Brain microvascular endothelial cell (primary cell): ENCODE data around the gene KCNK4.
A peak's percentile ranks its signal among the peaks of the same experiment; 100 is the strongest.

ENCODE experiments used
- DNase-seq: peaks from one replicate; pipeline ENCODE4 v3.0.0-alpha.2; 2020
- H3K27ac ChIP-seq: fragments of 250-450 bp; sonication (Bioruptor Pico); 2 replicates; pipeline ENCODE4 v1.5.1; 2020; ENCODE audit warnings: mild to moderate bottlenecking, moderate library complexity
- H3K27me3 ChIP-seq: fragments of 250-450 bp; sonication (Bioruptor Pico); replicated peaks from 2 replicates; pipeline ENCODE4 v1.5.1; 2020; ENCODE audit warnings: mild to moderate bottlenecking
- H3K36me3 ChIP-seq: fragments of 250-450 bp; sonication (Bioruptor Pico); replicated peaks from 2 replicates; pipeline ENCODE4 v1.5.1; 2020; ENCODE audit warnings: mild to moderate bottlenecking
- H3K4me3 ChIP-seq: 2 replicates; pipeline ENCODE4 v1.5.1; 2011; ENCODE audit warnings: low read depth, mild to moderate bottlenecking, control low read depth, low read length, moderate library complexity
- in situ Hi-C: cut with HindIII; loops from 2 replicates; pipeline ENCODE4 v1.10.0; 2017; ENCODE audit warnings: low sequenced_read_pairs, low pct_ligation_motif_present
- TF ChIP-seq, protein P1 (sequence below): IDR thresholded peaks from 2 replicates; pipeline ENCODE4 v1.5.1; 2011; ENCODE audit warnings: low read depth, mild to moderate bottlenecking, moderate library complexity, low read length, control low read depth, inconsistent platforms; ENCODE audit errors: missing control alignments

The KCNK4 gene

DNA sequence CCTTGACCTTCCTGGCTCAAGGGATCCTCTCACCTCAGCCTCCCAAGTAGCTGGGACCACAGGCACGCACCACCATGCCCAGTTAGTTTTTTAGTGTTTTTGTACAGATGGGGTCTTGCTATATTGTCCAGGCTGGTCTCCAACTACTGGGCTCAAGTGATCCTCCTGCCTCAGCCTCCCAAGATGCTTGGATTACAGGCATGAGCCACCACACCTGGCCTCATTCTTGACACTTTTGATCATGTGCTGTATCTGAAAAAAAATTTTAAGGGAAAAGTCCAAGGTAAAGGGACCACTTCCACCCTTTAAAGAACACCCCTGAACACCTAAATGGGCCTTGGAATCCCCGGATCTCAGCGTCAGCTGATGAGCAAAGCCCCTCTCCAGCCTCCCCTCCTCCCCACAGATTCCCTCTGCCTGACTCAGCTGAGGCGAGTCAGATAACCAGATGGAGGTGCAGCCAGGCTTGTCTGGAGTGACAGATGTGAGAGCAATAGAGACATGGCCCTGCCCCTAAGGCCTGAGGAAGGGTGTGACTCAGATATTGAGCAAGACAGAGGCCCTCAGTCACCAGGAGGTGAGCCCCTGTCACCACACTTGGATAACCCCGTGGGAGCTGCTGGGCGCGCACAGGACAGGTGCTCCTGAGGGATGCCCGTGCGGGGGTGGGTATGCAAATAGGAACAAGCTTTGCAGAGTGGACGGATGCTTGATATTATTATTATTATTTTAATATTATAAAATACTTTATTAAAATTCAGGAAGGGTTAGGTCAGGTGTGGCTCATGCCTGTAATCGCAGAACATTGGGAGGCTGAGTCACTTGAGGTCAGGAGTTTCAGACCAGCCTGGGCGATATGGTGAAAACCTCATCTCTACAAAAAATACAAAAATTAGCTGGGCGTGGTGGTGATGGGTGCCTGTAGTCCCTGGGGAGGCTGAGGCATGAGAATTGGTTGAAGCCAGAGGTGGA, 43.9 kb downstream of the KCNK4 start:
- no peak overlapping the region for H3K27ac ChIP-seq
- H3K4me3 ChIP-seq = no peak overlapping the region
- peak; percentile 92 for DNase-seq
- in situ Hi-C loops = no loop called here
- no peaks in the 10 kb centered on the region for H3K27me3 ChIP-seq
- H3K36me3 ChIP-seq = no peaks in the 10 kb centered on the region
- TF ChIP-seq, protein P1, sequence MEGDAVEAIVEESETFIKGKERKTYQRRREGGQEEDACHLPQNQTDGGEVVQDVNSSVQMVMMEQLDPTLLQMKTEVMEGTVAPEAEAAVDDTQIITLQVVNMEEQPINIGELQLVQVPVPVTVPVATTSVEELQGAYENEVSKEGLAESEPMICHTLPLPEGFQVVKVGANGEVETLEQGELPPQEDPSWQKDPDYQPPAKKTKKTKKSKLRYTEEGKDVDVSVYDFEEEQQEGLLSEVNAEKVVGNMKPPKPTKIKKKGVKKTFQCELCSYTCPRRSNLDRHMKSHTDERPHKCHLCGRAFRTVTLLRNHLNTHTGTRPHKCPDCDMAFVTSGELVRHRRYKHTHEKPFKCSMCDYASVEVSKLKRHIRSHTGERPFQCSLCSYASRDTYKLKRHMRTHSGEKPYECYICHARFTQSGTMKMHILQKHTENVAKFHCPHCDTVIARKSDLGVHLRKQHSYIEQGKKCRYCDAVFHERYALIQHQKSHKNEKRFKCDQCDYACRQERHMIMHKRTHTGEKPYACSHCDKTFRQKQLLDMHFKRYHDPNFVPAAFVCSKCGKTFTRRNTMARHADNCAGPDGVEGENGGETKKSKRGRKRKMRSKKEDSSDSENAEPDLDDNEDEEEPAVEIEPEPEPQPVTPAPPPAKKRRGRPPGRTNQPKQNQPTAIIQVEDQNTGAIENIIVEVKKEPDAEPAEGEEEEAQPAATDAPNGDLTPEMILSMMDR = no peak

DNA sequence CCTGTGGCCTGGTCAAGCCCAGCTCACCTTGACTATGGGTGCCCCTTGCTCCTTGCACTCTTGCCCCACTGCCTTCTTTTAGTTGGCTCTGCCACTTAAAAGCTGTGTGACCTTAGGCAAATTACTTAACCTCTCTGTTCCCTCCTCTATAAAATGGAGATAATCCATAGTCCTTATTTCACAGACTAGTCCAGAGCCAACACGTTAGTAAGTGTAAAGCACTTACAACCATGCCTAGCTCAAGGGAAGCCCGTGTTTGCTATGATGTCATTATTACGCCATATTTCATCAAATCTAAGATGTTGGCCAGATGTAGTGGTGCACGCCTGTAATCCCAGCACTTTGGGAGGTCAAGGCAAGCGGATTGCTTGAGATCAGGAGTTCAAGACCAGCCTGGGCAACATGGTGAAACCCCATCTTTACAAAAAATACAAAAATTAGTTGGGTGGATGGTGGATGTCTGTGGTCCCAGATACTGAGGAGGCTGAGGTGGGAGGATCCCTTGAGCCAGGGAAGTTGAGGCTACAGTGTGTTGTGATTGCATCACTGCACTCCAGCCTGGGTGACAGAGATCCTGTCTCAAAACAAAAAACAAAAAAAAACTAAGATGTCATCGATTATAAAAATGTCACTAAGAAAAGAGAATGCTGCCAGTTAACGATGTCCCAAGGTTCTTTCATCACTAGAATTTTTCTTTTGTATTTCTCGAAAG, 46.6 kb downstream of the KCNK4 start:
- Histone ChIP-seq H3K27me3 (no peaks in the 10 kb centered on the region), H3K36me3 (no peaks in the 10 kb centered on the region), H3K27ac (no peak overlapping the region), H3K4me3 (no peak overlapping the region)
- DNase-seq = no peak
- in situ Hi-C loops = no loop called here
- TF ChIP-seq, protein P1 = no peak

DNA sequence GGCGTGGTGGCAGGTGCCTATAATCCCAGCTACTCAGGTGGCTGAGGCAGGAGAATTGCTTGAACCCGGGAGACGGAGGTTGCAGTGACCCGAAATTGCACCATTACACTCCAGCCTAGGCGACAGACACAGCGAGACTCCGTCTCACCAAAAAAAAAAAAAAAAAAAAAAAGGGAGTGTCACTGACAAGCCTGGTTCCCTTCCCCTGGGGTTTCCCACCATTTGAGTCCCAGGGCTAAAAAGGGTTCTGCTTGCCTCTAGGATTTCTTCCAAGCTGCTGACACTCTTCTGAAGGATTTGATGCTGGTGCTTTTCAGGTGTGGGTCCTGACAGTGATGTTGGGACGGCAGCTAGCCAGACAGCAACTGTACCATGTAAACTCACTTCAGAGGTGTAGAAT, 47.6 kb downstream of the KCNK4 start:
- no peak for DNase-seq
- H3K4me3 ChIP-seq = no peak overlapping the region
- no peaks in the 10 kb centered on the region for H3K27me3 ChIP-seq
- in situ Hi-C loops = no loop called here
- TF ChIP-seq, protein P1 = no peak
- H3K36me3 ChIP-seq = no peaks in the 10 kb centered on the region
- H3K27ac ChIP-seq = no peak overlapping the region

DNA sequence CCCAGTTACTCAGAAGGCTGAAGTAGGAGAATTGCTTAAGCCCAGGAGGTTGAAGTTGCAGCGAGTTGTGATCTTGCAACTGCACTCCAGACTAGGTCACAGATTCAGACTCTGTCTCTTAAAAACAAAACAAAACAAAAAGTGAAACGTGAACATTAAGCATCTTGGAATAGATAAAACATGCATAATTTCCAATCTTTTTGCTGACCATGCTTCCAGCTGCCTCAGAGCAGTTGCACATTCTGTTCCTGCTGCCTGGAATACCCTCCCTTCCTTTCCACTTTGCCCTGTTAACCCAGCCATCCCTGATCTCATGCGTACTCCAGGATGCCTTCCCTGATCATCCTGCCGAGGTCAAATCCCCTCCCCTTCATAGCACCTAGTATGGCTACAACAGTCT, 48.2 kb downstream of the KCNK4 start:
- TF ChIP-seq, protein P1 = no peak
- H3K4me3 ChIP-seq = no peak overlapping the region
- no peaks in the 10 kb centered on the region for H3K36me3 ChIP-seq
- in situ Hi-C loops = no loop called here
- no peak for DNase-seq
- H3K27ac ChIP-seq = no peak overlapping the region
- H3K27me3 ChIP-seq = no peaks in the 10 kb centered on the region

DNA sequence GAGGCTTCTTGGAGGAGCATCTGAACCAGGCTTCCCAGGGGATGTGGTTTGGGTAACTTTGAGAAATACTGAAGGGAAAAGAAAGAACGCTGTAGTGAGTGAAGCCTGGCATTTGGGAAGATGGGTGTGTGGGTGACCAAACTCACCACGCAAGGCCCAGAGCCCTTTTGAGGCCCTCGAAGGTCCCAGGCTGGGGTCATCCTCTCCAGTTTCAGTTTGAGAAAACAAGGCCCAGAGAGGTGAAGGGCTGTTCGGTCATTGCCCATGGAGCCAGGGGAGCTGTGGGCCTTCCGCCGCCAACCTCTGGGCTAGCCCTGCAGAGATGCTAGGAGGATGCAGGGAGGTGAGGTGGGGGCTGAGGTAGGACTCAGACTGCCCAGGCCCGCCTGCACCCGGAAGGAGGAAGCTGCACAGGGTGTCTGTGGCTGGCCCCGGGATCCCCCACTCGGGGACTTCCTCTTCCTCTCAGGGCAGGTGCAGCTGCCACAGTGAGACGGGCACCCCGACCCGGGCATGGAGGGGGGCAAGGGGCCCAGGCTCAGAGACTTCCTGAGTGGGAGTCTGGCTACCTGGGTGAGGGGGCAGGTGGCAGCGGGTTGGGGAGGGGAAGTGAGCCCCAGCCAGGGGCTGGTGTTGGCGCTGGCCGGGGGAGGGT, 48.8 kb downstream of the KCNK4 start, which contains the start of gene CCDC88B:
TSS of gene CCDC88B (plus strand) at position 451 of the 655 bp plus-strand sequence. CDS start at position 514, 63 bp downstream.
- Histone ChIP-seq H3K27ac (no peak within 1 kb of the TSS), H3K36me3 (no peaks in the 10 kb centered on the region), H3K4me3 (no peak within 1 kb of the TSS), H3K27me3 (no peaks in the 10 kb centered on the region)
- TF ChIP-seq, protein P1 = no peak
- DNase-seq = no peak
- in situ Hi-C loops = no loop called here
